Endothelial cell of umbilical vein (primary cell): ENCODE measurements around the gene CPED1.

Experiments used
- CTCF ChIP-seq, 2 donors: IDR thresholded peaks; 1 replicate in 1 of 2; 2 replicates in 1 of 2; pipeline ENCODE4 v1.5.1; 2011; ENCODE audit warnings: low read length in 2 of 2, mild to moderate bottlenecking in 2 of 2, moderate library complexity in 2 of 2, control low read depth in 1 of 2, inconsistent platforms in 1 of 2, low read depth in 1 of 2; ENCODE audit not compliant: insufficient read depth in 1 of 2; ENCODE audit errors: extremely low read depth in 1 of 2
- EZH2 ChIP-seq: IDR thresholded peaks from 2 replicates; pipeline ENCODE4 v1.6.1; 2012; ENCODE audit warnings: borderline replicate concordance, low read depth, mild to moderate bottlenecking, moderate library complexity, low read length, inconsistent platforms; ENCODE audit not compliant: severe bottlenecking
- FOS ChIP-seq: IDR thresholded peaks from 2 replicates; pipeline ENCODE4 v1.6.1; 2011; ENCODE audit warnings: mild to moderate bottlenecking, low read length, moderate library complexity, borderline replicate concordance; ENCODE audit not compliant: insufficient read depth
- GATA2 ChIP-seq: IDR thresholded peaks from 2 replicates; pipeline ENCODE4 v1.7.0; 2011; ENCODE audit warnings: low read depth, mild to moderate bottlenecking, moderate library complexity, mixed read lengths, low read length; ENCODE audit not compliant: insufficient read length, insufficient read depth
- MAX ChIP-seq: IDR thresholded peaks from 2 replicates; pipeline ENCODE4 v1.6.1; 2011; ENCODE audit not compliant: insufficient read depth, insufficient read length
- MYC ChIP-seq: IDR thresholded peaks from one replicate; pipeline ENCODE4 v1.6.1; 2011; ENCODE audit warnings: mild to moderate bottlenecking, low read depth, low read length
- POLR2A ChIP-seq: IDR thresholded peaks from 2 replicates; pipeline ENCODE4 v1.6.1; 2012; ENCODE audit warnings: low read depth, mild to moderate bottlenecking, control low read depth, low read length
- POLR2AphosphoS5 ChIP-seq: IDR thresholded peaks from 2 replicates; pipeline ENCODE4 v1.6.1; 2012; ENCODE audit warnings: low read depth, mild to moderate bottlenecking, control low read depth, low read length, moderate library complexity; ENCODE audit not compliant: insufficient read depth

DNA sequence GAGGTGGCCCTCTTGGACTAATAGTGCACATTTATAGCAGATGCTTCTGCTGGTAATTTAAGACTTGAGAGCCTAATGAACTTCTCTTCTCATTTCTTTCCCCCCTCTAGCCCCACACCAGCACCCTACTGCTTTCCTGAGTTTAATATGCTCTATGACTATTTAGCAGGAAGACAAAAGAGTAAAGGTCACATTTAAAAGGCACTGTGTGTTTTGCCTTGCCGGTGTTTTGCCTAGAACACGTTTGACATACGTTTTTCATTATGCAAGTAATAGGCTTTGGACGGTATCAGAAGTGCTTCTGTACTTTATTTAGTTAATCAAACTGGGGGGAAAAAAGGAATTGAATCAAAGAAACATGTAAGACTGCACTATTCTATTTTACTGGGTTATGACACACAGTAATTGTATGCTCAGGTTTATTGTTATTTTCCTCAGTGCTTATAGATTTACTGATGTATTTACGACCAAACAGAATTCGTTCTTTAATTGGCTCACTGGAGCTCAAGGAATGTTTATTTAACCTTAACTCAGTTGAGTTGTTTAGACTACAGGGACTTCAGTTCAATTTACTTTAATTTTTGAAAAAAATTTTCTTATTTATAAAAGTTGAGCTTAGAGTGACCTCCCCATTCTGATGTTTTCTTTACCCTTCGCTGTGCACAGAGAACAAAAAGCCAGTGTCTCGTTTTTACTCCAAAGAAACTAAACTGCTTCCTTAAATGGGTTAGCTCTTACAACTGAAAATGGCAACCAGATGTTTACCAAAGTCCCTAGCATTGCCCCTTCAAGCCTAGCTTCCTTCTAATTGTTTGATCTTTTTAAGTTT is 35.4 kb downstream of the CPED1 start:
- no peak for TF ChIP-seq CTCF (IDR thresholded peaks at IDR 0.05; ENCODE audit: extremely low read depth in 1 of 2, insufficient read depth in 1 of 2, low read depth in 1 of 2, low read length in 2 of 2)
- no peak for TF ChIP-seq MYC
- no peak for TF ChIP-seq EZH2
- TF ChIP-seq FOS: no peak
- no peak for TF ChIP-seq MAX
- no peak for TF ChIP-seq GATA2
- no peak for TF ChIP-seq POLR2A
- no peak for TF ChIP-seq POLR2AphosphoS5
